T1000 (cell line): ENCODE results near the gene OR7A17.

Experiments
- DNase-seq: peaks from one replicate; lab custom pipeline; 2025; ENCODE audit warnings: mixed read lengths; lab: John Stamatoyannopoulos, UW

Gene OR7A17

GRCh38 chr19:14886032-14886431, at the start of gene OR7A17:
TSS of gene OR7A17 (minus strand) at chr19:14886132. CDS start at chr19:14881355, 4,777 bp downstream.
- DNase-seq = no peak

- no peak for DNase-seq
Measured at GRCh38 chr19:14933506-14933905, 47.6 kb upstream of the OR7A17 start.

GRCh38 chr19:14916848-14917247, 30.9 kb upstream of the OR7A17 start:
- DNase-seq = no peak

- DNase-seq = no peak
Measured at GRCh38 chr19:14915116-14915515, 29.2 kb upstream of the OR7A17 start.

- DNase-seq = no peak
Measured at GRCh38 chr19:14906711-14907110, 20.8 kb upstream of the OR7A17 start.

- no peak for DNase-seq
Measured at GRCh38 chr19:14901675-14902260, 15.8 kb upstream of the OR7A17 start.

- no peak for DNase-seq
Measured at GRCh38 chr19:14890643-14891379, 4.9 kb upstream of the OR7A17 start.

- DNase-seq = no peak
Measured at GRCh38 chr19:14889994-14890642, 4.2 kb upstream of the OR7A17 start.

- DNase-seq = no peak
Measured at GRCh38 chr19:14871619-14872230, 14.2 kb downstream of the OR7A17 start.

GRCh38 chr19:14868497-14868896, 17.4 kb downstream of the OR7A17 start:
- DNase-seq = no peak

GRCh38 chr19:14848822-14849221, 37.1 kb downstream of the OR7A17 start, which contains the start of gene OR7A10:
TSS of gene OR7A10 (minus strand) at chr19:14848922. CDS start at chr19:14841877, 7,045 bp downstream.
- DNase-seq = no peak

GRCh38 chr19:14843578-14843977, 42.4 kb downstream of the OR7A17 start:
- DNase-seq = no peak

GRCh38 chr19:14843169-14843568, 42.8 kb downstream of the OR7A17 start:
- no peak for DNase-seq

GRCh38 chr19:14840206-14840605, 45.7 kb downstream of the OR7A17 start:
- no peak for DNase-seq

GRCh38 chr19:14837391-14837790, 48.5 kb downstream of the OR7A17 start:
- DNase-seq = no peak

- DNase-seq = no peak
Measured at GRCh38 chr19:14835011-14835410, 50.9 kb downstream of the OR7A17 start, which contains the start of the genes OR7A5 and OR7C1. TSS of gene OR7A5 (minus strand) at chr19:14835185. CDS start at chr19:14828241, 6,944 bp downstream. TSS of gene OR7C1 (minus strand) at chr19:14835185. CDS start at chr19:14800136, 35,049 bp downstream.

GRCh38 chr19:14830702-14831101, 55.2 kb downstream of the OR7A17 start:
- DNase-seq = no peak
